DMS153 (cell line): ENCODE results near the gene DBF4B.
A peak's percentile ranks its signal among the peaks of the same experiment; 100 is the strongest.

Experiments used
- DNase-seq: peaks from one replicate; lab custom pipeline; 2025; lab: John Stamatoyannopoulos, UW

Gene DBF4B

GRCh38 chr17:44777394-44778348, 69.2 kb downstream of the DBF4B start:
- DNase-seq, result no peak

- DNase-seq, result no peak
These were observed 70.3 kb downstream of the DBF4B start for GRCh38 chr17:44778656-44779210.

GRCh38 chr17:44779211-44780025, 71.0 kb downstream of the DBF4B start:
- peak; percentile 34 for DNase-seq

- DNase-seq, result no peak
These were observed 71.7 kb downstream of the DBF4B start for GRCh38 chr17:44780161-44780560.

GRCh38 chr17:44780845-44781480, 72.5 kb downstream of the DBF4B start:
- DNase-seq, result no peak

- DNase-seq, result no peak
These were observed 73.3 kb downstream of the DBF4B start for GRCh38 chr17:44781551-44782325.

GRCh38 chr17:44782326-44782850, 73.9 kb downstream of the DBF4B start:
- DNase-seq, result no peak

GRCh38 chr17:44785921-44786320, 77.5 kb downstream of the DBF4B start:
- DNase-seq, result no peak

GRCh38 chr17:44786551-44787081, 78.2 kb downstream of the DBF4B start:
- no peak for DNase-seq

- DNase-seq, result no peak
These were observed 78.9 kb downstream of the DBF4B start for GRCh38 chr17:44787271-44787940.

GRCh38 chr17:44788139-44788538, 79.7 kb downstream of the DBF4B start:
- DNase-seq, result no peak

GRCh38 chr17:44792276-44792675, 83.8 kb downstream of the DBF4B start:
- no peak for DNase-seq

- no peak for DNase-seq
These were observed 85.7 kb downstream of the DBF4B start for GRCh38 chr17:44793885-44794842.

- DNase-seq, result no peak
These were observed 86.5 kb downstream of the DBF4B start for GRCh38 chr17:44794851-44795413.

GRCh38 chr17:44795421-44795820, 87.0 kb downstream of the DBF4B start:
- no peak for DNase-seq

GRCh38 chr17:44795928-44796327, 87.5 kb downstream of the DBF4B start:
- DNase-seq, result no peak

- DNase-seq, result no peak
These were observed 88.3 kb downstream of the DBF4B start for GRCh38 chr17:44796731-44797130.

GRCh38 chr17:44797802-44798201, 89.3 kb downstream of the DBF4B start:
- DNase-seq, result no peak

- no peak for DNase-seq
These were observed 89.9 kb downstream of the DBF4B start for GRCh38 chr17:44798356-44798755.
